Measurements from ENCODE around the gene TTLL10. TPM values are rescaled to one million over a fixed set of nuclear protein-coding genes. Genes with fewer than 3 reads are reported as not detected.
A peak's percentile ranks its signal among the peaks of the same experiment; 100 is the strongest.

Gene TTLL10
- total and polyA plus RNA-seq, 5 donors from 2014 or later: not detected

GRCh38 chr1:1234180-1234808, 60.6 kb downstream of the TTLL10 start:
- peaks cover 3% of the 10 kb centered on the region for H3K36me3 Mint-ChIP-seq
- Histone ChIP-seq H3K9me3 (ENCODE audit: control insufficient read depth in 2 of 2, low read length in 2 of 2) (no peaks in the 10 kb centered on the region), H3K27ac (ENCODE audit: insufficient read depth, low read length, poor library complexity, severe bottlenecking) (no peak overlapping the region), H3K4me3 (ENCODE audit: low read depth, low read length) (no peak overlapping the region), H3K36me3 (ENCODE audit: control insufficient read depth, insufficient read depth, low read length) (no peaks in the 10 kb centered on the region), H3K27me3 (ENCODE audit: control insufficient read depth, insufficient read depth, low read length) (no peaks in the 10 kb centered on the region), H3K4me1 (ENCODE audit: control insufficient read depth, insufficient read depth, low read length, poor library complexity, severe bottlenecking) (peaks cover 25% of the 10 kb centered on the region)
- H3K27ac Mint-ChIP-seq: peak overlapping the region in 2 of 3 donors; percentile 63 to 85
- no peaks in the 10 kb centered on the region for H3K9me3 Mint-ChIP-seq
- ATAC-seq (ENCODE audit: low read depth in 2 of 2) (no peak), DNase-seq (no peak)
- H3K4me1 Mint-ChIP-seq: peaks cover 0 to 38% (median 15%) of the 10 kb centered on the region in 4 donors
- peak overlapping the region; percentile 64 to 85 (median 74) for H3K4me3 Mint-ChIP-seq
- H3K27me3 Mint-ChIP-seq: no peaks in the 10 kb centered on the region

DNA sequence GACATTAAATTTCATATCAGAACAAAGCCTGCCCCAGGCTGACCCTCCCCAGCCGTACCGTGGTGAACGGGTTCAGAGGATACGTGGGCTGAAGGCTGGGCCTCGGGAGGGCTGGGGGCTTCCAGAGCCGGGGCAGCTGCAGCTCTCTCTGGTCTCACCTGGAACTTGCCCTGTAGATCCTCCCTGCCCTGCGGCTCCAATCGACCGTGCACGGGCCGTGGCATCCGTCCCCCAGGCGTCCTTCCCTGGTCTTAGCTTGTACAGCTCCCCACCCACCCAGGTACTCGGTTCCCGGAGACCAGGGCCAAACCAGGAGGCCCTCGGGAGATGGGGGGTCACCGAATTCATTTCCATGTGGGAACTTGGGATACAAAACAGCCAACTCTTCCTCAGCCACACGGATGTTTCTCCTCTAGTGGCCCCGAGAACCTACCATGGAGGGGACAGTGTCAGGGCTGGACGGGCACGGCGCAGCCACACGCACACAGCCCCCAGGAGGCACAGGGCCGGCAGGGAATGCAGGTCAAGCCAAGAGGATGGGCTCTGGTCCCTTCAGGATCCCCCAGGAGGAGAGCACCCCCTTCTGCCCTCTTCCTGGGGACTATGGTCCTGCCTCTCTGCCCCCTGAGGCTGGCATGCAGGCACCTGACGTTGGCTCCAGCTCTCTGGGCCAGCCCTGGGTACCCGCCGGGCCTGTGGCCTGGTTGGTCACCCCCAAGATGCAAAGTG, 61.5 kb downstream of the TTLL10 start:
- DNase-seq: no peak

GRCh38 chr1:1236176-1236763, 62.6 kb downstream of the TTLL10 start:
- no peak overlapping the region for H3K27ac ChIP-seq (ENCODE audit: insufficient read depth, low read length, poor library complexity, severe bottlenecking)
- Mint-ChIP-seq H3K9me3 (no peaks in the 10 kb centered on the region), H3K4me3 (no peak overlapping the region), H3K27me3 (no peaks in the 10 kb centered on the region), H3K27ac (no peak overlapping the region), H3K4me1 (peaks cover 0 to 19% (median 8%) of the 10 kb centered on the region in 4 donors), H3K36me3 (peaks cover 3% of the 10 kb centered on the region)
- peaks cover 8% of the 10 kb centered on the region for H3K4me1 ChIP-seq (ENCODE audit: control insufficient read depth, insufficient read depth, low read length, poor library complexity, severe bottlenecking)
- no peak for DNase-seq
- H3K9me3 ChIP-seq (ENCODE audit: control insufficient read depth in 2 of 2, low read length in 2 of 2): no peaks in the 10 kb centered on the region
- no peak for ATAC-seq (ENCODE audit: low read depth in 2 of 2)
- no peaks in the 10 kb centered on the region for H3K36me3 ChIP-seq (ENCODE audit: control insufficient read depth, insufficient read depth, low read length)
- H3K4me3 ChIP-seq (ENCODE audit: low read depth, low read length): no peak overlapping the region
- no peaks in the 10 kb centered on the region for H3K27me3 ChIP-seq (ENCODE audit: control insufficient read depth, insufficient read depth, low read length)

More for the DNA sequence above, 61.5 kb downstream of the TTLL10 start:
- ATAC-seq (ENCODE audit: low read depth in 2 of 2): no peak
- Mint-ChIP-seq H3K4me1 (peaks cover 0 to 30% (median 13%) of the 10 kb centered on the region in 4 donors), H3K27me3 (no peaks in the 10 kb centered on the region), H3K4me3 (peak overlapping the region; percentile 64 to 85 (median 74)), H3K36me3 (peaks cover 3% of the 10 kb centered on the region), H3K27ac (peak overlapping the region in 1 of 3 donors; percentile 63), H3K9me3 (no peaks in the 10 kb centered on the region)
- Histone ChIP-seq H3K4me3 (ENCODE audit: low read depth, low read length) (no peak overlapping the region), H3K4me1 (ENCODE audit: control insufficient read depth, insufficient read depth, low read length, poor library complexity, severe bottlenecking) (peaks cover 17% of the 10 kb centered on the region), H3K27ac (ENCODE audit: insufficient read depth, low read length, poor library complexity, severe bottlenecking) (no peak overlapping the region), H3K9me3 (ENCODE audit: control insufficient read depth in 2 of 2, low read length in 2 of 2) (no peaks in the 10 kb centered on the region), H3K27me3 (ENCODE audit: control insufficient read depth, insufficient read depth, low read length) (no peaks in the 10 kb centered on the region), H3K36me3 (ENCODE audit: control insufficient read depth, insufficient read depth, low read length) (no peaks in the 10 kb centered on the region)

DNA sequence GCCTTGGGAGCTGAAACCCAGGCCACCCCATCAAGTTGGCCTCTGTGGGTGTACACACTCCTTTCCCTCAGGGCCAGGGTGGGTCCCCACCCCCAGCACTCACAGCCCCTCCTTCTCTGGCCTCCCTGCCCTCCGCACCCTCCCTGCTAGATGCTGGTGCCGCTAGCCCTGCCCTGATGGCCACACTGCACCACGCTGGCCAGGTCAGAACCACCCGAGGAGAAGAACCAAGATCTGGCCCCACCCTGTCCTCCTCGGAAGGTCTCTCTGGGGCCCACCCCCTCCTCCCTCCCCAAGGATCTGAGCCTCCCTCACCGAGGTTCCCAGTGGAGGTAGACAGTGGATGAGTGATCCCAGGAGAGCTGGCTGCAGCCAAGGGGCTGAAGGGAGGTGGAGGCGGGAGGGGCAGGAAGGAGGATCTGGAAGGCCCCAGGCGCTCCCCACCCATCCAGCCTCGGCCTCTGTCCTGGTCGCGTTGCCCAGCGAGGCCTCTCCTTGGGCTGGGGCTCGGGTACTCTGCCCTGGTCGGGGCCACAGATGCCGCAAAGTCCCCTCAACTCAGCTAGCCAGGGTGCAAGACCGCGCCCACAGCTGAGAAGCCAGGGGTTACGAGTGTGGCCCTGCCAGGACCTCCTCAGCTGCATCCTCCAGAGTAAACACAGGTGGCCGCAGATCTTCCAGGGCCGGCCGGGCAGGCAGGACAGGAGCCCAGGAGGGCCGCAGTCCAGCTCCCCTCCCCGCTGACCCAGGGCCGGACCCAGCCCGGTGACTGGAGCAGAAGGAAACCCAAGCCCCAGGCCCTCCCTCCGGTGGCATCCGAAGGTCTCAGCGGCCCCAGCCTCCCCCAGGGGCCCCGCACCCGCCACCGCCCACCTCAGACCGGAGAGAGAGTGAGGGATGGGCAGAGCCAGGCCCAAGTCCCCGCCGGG, 63.5 kb downstream of the TTLL10 start:
- DNase-seq (no peak), ATAC-seq (ENCODE audit: low read depth in 2 of 2) (no peak)
- H3K4me1 ChIP-seq (ENCODE audit: control insufficient read depth, insufficient read depth, low read length, poor library complexity, severe bottlenecking): peaks cover 8% of the 10 kb centered on the region
- H3K27me3 ChIP-seq (ENCODE audit: control insufficient read depth, insufficient read depth, low read length): no peaks in the 10 kb centered on the region
- peaks cover 3% of the 10 kb centered on the region for H3K36me3 Mint-ChIP-seq
- H3K27me3 Mint-ChIP-seq: no peaks in the 10 kb centered on the region
- H3K9me3 ChIP-seq (ENCODE audit: control insufficient read depth in 2 of 2, low read length in 2 of 2): no peaks in the 10 kb centered on the region
- H3K4me3 Mint-ChIP-seq: no peak overlapping the region
- peaks cover 0 to 18% (median 7%) of the 10 kb centered on the region in 4 donors for H3K4me1 Mint-ChIP-seq
- H3K36me3 ChIP-seq (ENCODE audit: control insufficient read depth, insufficient read depth, low read length): no peaks in the 10 kb centered on the region
- no peak overlapping the region for H3K27ac ChIP-seq (ENCODE audit: insufficient read depth, low read length, poor library complexity, severe bottlenecking)
- H3K9me3 Mint-ChIP-seq: no peaks in the 10 kb centered on the region
- H3K4me3 ChIP-seq (ENCODE audit: low read depth, low read length): no peak overlapping the region
- no peak overlapping the region for H3K27ac Mint-ChIP-seq

- Histone ChIP-seq H3K27me3 (ENCODE audit: control insufficient read depth, insufficient read depth, low read length) (no peaks in the 10 kb centered on the region), H3K36me3 (ENCODE audit: control insufficient read depth, insufficient read depth, low read length) (no peaks in the 10 kb centered on the region), H3K27ac (ENCODE audit: insufficient read depth, low read length, poor library complexity, severe bottlenecking) (no peak overlapping the region), H3K9me3 (ENCODE audit: control insufficient read depth in 2 of 2, low read length in 2 of 2) (no peaks in the 10 kb centered on the region), H3K4me3 (ENCODE audit: low read depth, low read length) (no peak overlapping the region), H3K4me1 (ENCODE audit: control insufficient read depth, insufficient read depth, low read length, poor library complexity, severe bottlenecking) (peaks cover 3% of the 10 kb centered on the region)
- no peak for ATAC-seq (ENCODE audit: low read depth in 2 of 2)
- Mint-ChIP-seq H3K27me3 (no peaks in the 10 kb centered on the region), H3K27ac (no peak overlapping the region), H3K4me1 (peaks cover 0 to 18% (median 7%) of the 10 kb centered on the region in 4 donors), H3K9me3 (no peaks in the 10 kb centered on the region), H3K36me3 (peaks cover 3% of the 10 kb centered on the region), H3K4me3 (no peak overlapping the region)
- DNase-seq: no peak
These were observed 64.4 kb downstream of the TTLL10 start for GRCh38 chr1:1237874-1238701.

GRCh38 chr1:1238702-1239178, 65.1 kb downstream of the TTLL10 start:
- no peaks in the 10 kb centered on the region for H3K9me3 ChIP-seq (ENCODE audit: control insufficient read depth in 2 of 2, low read length in 2 of 2)
- no peaks in the 10 kb centered on the region for H3K9me3 Mint-ChIP-seq
- H3K27ac ChIP-seq (ENCODE audit: insufficient read depth, low read length, poor library complexity, severe bottlenecking): no peak overlapping the region
- H3K36me3 ChIP-seq (ENCODE audit: control insufficient read depth, insufficient read depth, low read length): no peaks in the 10 kb centered on the region
- no peak overlapping the region for H3K4me3 ChIP-seq (ENCODE audit: low read depth, low read length)
- no peak for DNase-seq
- H3K4me1 Mint-ChIP-seq: peaks cover 0 to 14% (median 3%) of the 10 kb centered on the region in 4 donors
- no peak for ATAC-seq (ENCODE audit: low read depth in 2 of 2)
- no peak overlapping the region for H3K4me3 Mint-ChIP-seq
- H3K4me1 ChIP-seq (ENCODE audit: control insufficient read depth, insufficient read depth, low read length, poor library complexity, severe bottlenecking): no peaks in the 10 kb centered on the region
- H3K27me3 Mint-ChIP-seq: no peaks in the 10 kb centered on the region
- H3K27ac Mint-ChIP-seq: no peak overlapping the region
- peaks cover 3% of the 10 kb centered on the region for H3K36me3 Mint-ChIP-seq
- H3K27me3 ChIP-seq (ENCODE audit: control insufficient read depth, insufficient read depth, low read length): no peaks in the 10 kb centered on the region
